GM12878 (cell line): ENCODE measurements around the gene DNAJA1. TPM values are rescaled to one million over a fixed set of nuclear protein-coding genes. Genes with fewer than 3 reads are reported as not detected.

Source experiments
- ATAC-seq: fragments of 200-7000 bp; cut with Tn5 transposase; 3 replicates; pipeline ENCODE4 v1.9.1; 2020; ENCODE audit warnings: mild to moderate bottlenecking, moderate library complexity
- BruUV-seq: library from RNA; stranded (reverse); fragments of 400-500 nt; replicated peaks from 2 replicates; lab custom pipeline; 2021; lab: Mats Ljungman, UMichigan
- CTCF ChIA-PET: fragments of 300-600 bp; sonication (Branson Sonifier 250); formaldehyde crosslinking; extraction: SDS; loops from one replicate; lab custom pipeline; 2021; ENCODE audit warnings: inconsistent platforms; lab: Yijun Ruan, JAX
- POLR2A ChIA-PET: fragments of 350-600 bp; formaldehyde crosslinking; extraction: SDS; loops from one replicate; lab custom pipeline; 2021; ENCODE audit warnings: inconsistent platforms; lab: Charles Lee
- RAD21 ChIA-PET: fragments of 300-600 bp; sonication (Branson Sonifier 250); formaldehyde crosslinking; loops from one replicate; lab custom pipeline; 2023; ENCODE audit warnings: antibody characterized with exemption; ENCODE audit not compliant: unreplicated experiment; lab: Charles Lee
- SMC1A ChIA-PET: fragments of 300-600 bp; sonication (Branson Sonifier 250); formaldehyde crosslinking; loops from one replicate; lab custom pipeline; 2023; ENCODE audit not compliant: unreplicated experiment, uncharacterized antibody; lab: Charles Lee
- DNase-seq: peaks from one replicate; pipeline ENCODE4 v3.0.0-alpha.2; 2011; ENCODE audit warnings: low read depth, low spot score
- FAIRE-seq: peaks from 3 replicates; lab custom pipeline; 2011; peaks lifted over from hg19 to GRCh38; lab: Jason Lieb, UNC
- H2AFZ ChIP-seq: 2 replicates; pipeline ENCODE4 v1.6.0; 2011; ENCODE audit warnings: low read depth, low read length, control low read depth; ENCODE audit not compliant: control insufficient read depth
- H3K27ac ChIP-seq: 2 replicates; pipeline ENCODE4 v1.5.1; 2011; ENCODE audit warnings: control low read depth; ENCODE audit not compliant: control insufficient read depth, insufficient read depth
- H3K27me3 ChIP-seq, 2 experiments: replicated peaks in 1 of 2; 2 replicates each; pipeline versions ENCODE4 v1.6.0 to v1.6.1; 2011; ENCODE audit warnings: low read length in 1 of 2; ENCODE audit not compliant: control insufficient read depth in 2 of 2, insufficient read depth in 2 of 2
- H3K36me3 ChIP-seq, 2 experiments: 2 replicates each; pipeline ENCODE4 v1.5.1; 2011; ENCODE audit warnings: low read length in 1 of 2; ENCODE audit not compliant: control insufficient read depth in 2 of 2, insufficient read depth in 2 of 2
- H3K4me1 ChIP-seq: 2 replicates; pipeline ENCODE4 v1.6.1; 2011; ENCODE audit warnings: mild to moderate bottlenecking, low read length, moderate library complexity, mixed read lengths; ENCODE audit not compliant: control insufficient read depth, insufficient read depth
- H3K4me2 ChIP-seq: 2 replicates; pipeline ENCODE4 v1.6.0; 2011; ENCODE audit warnings: control low read depth; ENCODE audit not compliant: control insufficient read depth, insufficient read depth
- H3K4me3 ChIP-seq: fragments of 200-600 bp; sonication (generic); 2 replicates; pipeline ENCODE4 v1.5.1; 2016
- H3K79me2 ChIP-seq: 2 replicates; pipeline ENCODE4 v1.6.0; 2011; ENCODE audit warnings: low read length; ENCODE audit not compliant: control insufficient read depth, insufficient read depth
- H3K9ac ChIP-seq: 2 replicates; pipeline ENCODE4 v1.8.0; 2011; ENCODE audit warnings: low read length, control low read depth, mixed read lengths; ENCODE audit not compliant: control insufficient read depth, insufficient read depth
- H3K9me3 ChIP-seq: replicated peaks from 3 replicates; pipeline ENCODE4 v1.5.1; 2011; ENCODE audit warnings: mild to moderate bottlenecking, low read length; ENCODE audit not compliant: control insufficient read depth, insufficient read depth
- H4K20me1 ChIP-seq: 2 replicates; pipeline ENCODE4 v1.6.0; 2011; ENCODE audit not compliant: control insufficient read depth, insufficient read depth
- LARP7 ChIP-seq: fragments of 450-650 bp; IDR thresholded peaks from 2 replicates; pipeline ENCODE4 v1.6.1; 2017; ENCODE audit warnings: mild to moderate bottlenecking
- MLLT1 ChIP-seq: fragments of 450-650 bp; IDR thresholded peaks from 2 replicates; pipeline ENCODE4 v1.6.1; 2016; ENCODE audit warnings: mild to moderate bottlenecking
- MYB ChIP-seq: fragments of 150-350 bp; IDR thresholded peaks from 2 replicates; pipeline ENCODE4 v1.6.1; 2014; ENCODE audit warnings: mild to moderate bottlenecking, low read depth, low read length, borderline replicate concordance
- NKRF ChIP-seq: fragments of 450-650 bp; conservative IDR thresholded peaks from 2 replicates; pipeline ENCODE4 v1.6.1; 2017; ENCODE audit warnings: mild to moderate bottlenecking, moderate library complexity
- PAX8 ChIP-seq: fragments of 450-650 bp; IDR thresholded peaks from 2 replicates; pipeline ENCODE4 v1.6.1; 2017; ENCODE audit warnings: mild to moderate bottlenecking, moderate library complexity
- RBBP5 ChIP-seq: fragments of 200-600 bp; sonication (generic); conservative IDR thresholded peaks from 2 replicates; pipeline ENCODE4 v1.6.1; 2016
- RELB ChIP-seq: fragments of 450-650 bp; IDR thresholded peaks from 2 replicates; pipeline ENCODE4 v1.6.1; 2017; ENCODE audit warnings: low read depth, mild to moderate bottlenecking, moderate library complexity
- RUNX3 ChIP-seq: IDR thresholded peaks from 2 replicates; pipeline ENCODE4 v1.6.1; 2012; ENCODE audit warnings: low read length, inconsistent platforms
- YBX1 ChIP-seq: fragments of 450-650 bp; IDR thresholded peaks from 2 replicates; pipeline ENCODE4 v1.6.1; 2016; ENCODE audit warnings: antibody characterized with exemption
- ZNF687 ChIP-seq: fragments of 450-650 bp; IDR thresholded peaks from 2 replicates; pipeline ENCODE4 v1.6.1; 2017; ENCODE audit warnings: mild to moderate bottlenecking, moderate library complexity
- WGBS: methylation state at CpG from one replicate; pipeline ENCODE4 v1.1.6; 2016; ENCODE audit warnings: low lambda C conversion rate; ENCODE audit not compliant: insufficient replicate concordance, insufficient coverage; ENCODE audit errors: missing lambda C conversion rate; 5-methylcytosine and 5-hydroxymethylcytosine counted together
- in situ Hi-C: fragments of 300-500 bp; cut with MboI; formaldehyde crosslinking; loops from 9 replicates; pipeline ENCODE4 v1.14.3; 2018; ENCODE audit warnings: mixed read lengths
- intact Hi-C: fragments of 100-400 bp; cut with micrococcal nuclease; formaldehyde crosslinking; loops from one replicate; pipeline ENCODE4 v1.14.2; 2022; ENCODE audit not compliant: unreplicated experiment
- polyA plus RNA-seq, 11 experiments: library from polyadenylated mRNA; depleted of rRNA in 4 of 11; unstranded in 6 of 11; stranded (reverse) in 5 of 11; fragments of >200 nt; fragmentation: Nextera tagmentation in 4 of 11; fragmentation: Illumina TruSeq in 1 of 11; extraction: Ambion mirVana in 4 of 11; extraction: Trizol in 1 of 11; gene quantifications; 1 replicate in 1 of 11; 2 replicates in 10 of 11; pipeline versions ENCODE4 v1.2.1 to v1.2.3, GENCODE V29; 2011 to 2016; ENCODE audit warnings: inconsistent platforms in 2 of 11, missing spikeins in 2 of 11, low read depth in 1 of 11
- total RNA-seq, 4 experiments: library from RNA; depleted of rRNA in 3 of 4; stranded (reverse); fragments of >200 nt in 3 of 4; fragmentation: Illumina TruSeq in 1 of 4; extraction: Trizol in 1 of 4; gene quantifications; 2 replicates each; pipeline versions ENCODE4 v1.2.1 to v1.2.3, GENCODE V29; 2013 to 2021

The DNAJA1 gene
- total and polyA plus RNA-seq, 10 of the 15 experiments (the other 5 are each of a cell fraction or from before 2014, with no cell fraction given): 69.7 to 206 (median 146) TPM

GRCh38 chr9:33025572-33026342 lies 684 bp downstream of the DNAJA1 start:
- intact Hi-C loops: loop anchor here (1.0 to 5.0 kb wide), 4 partner anchors 24 to 199 kb away; partner anchors contain the start of genes APTX, B4GALT1 and SMU1
- FAIRE-seq: no peak
- RAD21 ChIA-PET: interaction anchor here (0.9 to 4.0 kb wide), 7 partner anchors 8 to 475 kb away, joined by 4 to 15 read pairs (median 4); partner anchors contain the start of genes B4GALT1 and NFX1
- peak; percentile 16; the same call in 1 of the 2 replicates for TF ChIP-seq MLLT1
- peak; percentile 8; the same call in 1 of the 2 replicates for TF ChIP-seq NKRF
- no peak for TF ChIP-seq YBX1
- peak; percentile 57 for TF ChIP-seq RUNX3
- TF ChIP-seq PAX8: 0 out of 2 replicates have a peak, but pooled peaks have one; percentile 26
- no peak for TF ChIP-seq MYB
- TF ChIP-seq ZNF687: peak; percentile 20; the same call in 1 of the 2 replicates
- TF ChIP-seq RBBP5: no peak
- peak; percentile 32; the same call in 1 of the 2 replicates for TF ChIP-seq LARP7
- TF ChIP-seq RELB: peak; percentile 45; the same call in 1 of the 2 replicates

More at GRCh38 chr9:33025572-33026342, 684 bp downstream of the DNAJA1 start:
- Histone ChIP-seq H3K4me1 (peaks cover 10% of the 10 kb centered on the region), H3K4me2 (peak overlapping the region; percentile 72), H3K9me3 (no peaks in the 10 kb centered on the region), H2AFZ (peak overlapping the region; percentile 66), H4K20me1 (peaks cover 5% of the 10 kb centered on the region), H3K27ac (peak overlapping the region; percentile 97), H3K4me3 (peak overlapping the region; percentile 75), H3K79me2 (peaks cover 86% of the 10 kb centered on the region), H3K36me3 (peaks cover 2 to 19% of the 10 kb centered on the region in 2 experiments), H3K27me3 (no peaks in the 10 kb centered on the region), H3K9ac (peak overlapping the region; percentile 99)
- CTCF ChIA-PET: interaction anchor here (0.5 to 2.8 kb wide), 7 partner anchors 25 to 261 kb away, joined by 3 to 8 read pairs (median 3); partner anchors contain the start of gene APTX
- no TSS peak for BruUV-seq
- ATAC-seq (peak; percentile 70), DNase-seq (no peak)
- POLR2A ChIA-PET: interaction anchor here (0.6 to 6.4 kb wide), 17 partner anchors 9 to 500 kb away, joined by 3 to 46 read pairs (median 6); partner anchors contain the start of genes APTX, B4GALT1, NFX1 and RIGI
- SMC1A ChIA-PET: interaction anchor here (1.0 to 4.2 kb wide), 11 partner anchors 9 to 200 kb away, joined by 3 to 24 read pairs (median 3); no protein-coding TSS in a partner anchor
- in situ Hi-C loops: no loop called here
- WGBS: 1% methylated on average over 18 of the region's 36 CpGs
